IPS-NIHi7 (cell line): Measurements from ENCODE around the gene POP4.

Experiments
- DNase-seq: peaks from one replicate; pipeline ENCODE4 v3.0.0; 2012; ENCODE audit warnings: mixed read lengths; ENCODE audit errors: extremely low spot score

POP4 gene

GRCh38 chr19:29662278-29662603 is 56.2 kb downstream of the POP4 start:
- DNase-seq = no peak

DNA sequence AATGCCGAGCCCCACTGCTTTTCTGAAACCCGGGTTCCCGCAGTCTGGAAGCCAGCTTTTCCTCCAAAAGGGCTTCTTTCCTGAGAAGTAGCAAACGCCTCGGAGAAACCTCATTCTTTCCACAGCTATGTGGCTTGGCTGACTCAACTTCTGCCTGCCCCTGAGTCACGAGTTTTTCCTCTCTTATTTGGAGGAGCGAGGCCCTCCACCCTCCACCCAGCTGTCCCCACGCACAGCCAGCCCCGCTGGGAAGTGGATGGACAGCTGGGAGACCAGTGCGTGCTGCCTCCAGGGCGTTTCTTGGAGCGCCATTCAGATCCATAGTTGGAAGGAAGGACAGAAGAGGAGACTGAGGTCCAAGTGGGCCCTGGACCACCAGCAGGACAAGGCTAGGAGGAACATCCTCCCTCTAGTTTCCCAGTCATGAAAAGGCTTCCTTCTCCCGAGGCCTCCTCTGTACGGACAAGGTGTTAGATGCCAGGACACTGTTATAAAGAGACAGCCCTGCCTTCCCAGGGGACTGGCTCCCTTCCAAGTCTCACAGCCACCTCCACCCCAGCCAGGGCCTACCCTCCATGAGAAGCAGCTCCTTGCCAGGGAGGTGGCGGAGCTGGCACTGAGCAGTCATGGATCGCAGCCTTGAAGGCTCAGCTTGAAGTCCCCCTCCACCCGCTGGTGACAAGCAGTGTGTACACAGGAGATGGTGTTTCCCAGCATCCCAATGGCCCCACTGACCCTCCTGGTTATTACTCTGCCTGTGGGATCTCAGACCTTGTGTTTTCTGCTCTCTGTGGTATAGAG is 56.7 kb downstream of the POP4 start:
- no peak for DNase-seq

DNA sequence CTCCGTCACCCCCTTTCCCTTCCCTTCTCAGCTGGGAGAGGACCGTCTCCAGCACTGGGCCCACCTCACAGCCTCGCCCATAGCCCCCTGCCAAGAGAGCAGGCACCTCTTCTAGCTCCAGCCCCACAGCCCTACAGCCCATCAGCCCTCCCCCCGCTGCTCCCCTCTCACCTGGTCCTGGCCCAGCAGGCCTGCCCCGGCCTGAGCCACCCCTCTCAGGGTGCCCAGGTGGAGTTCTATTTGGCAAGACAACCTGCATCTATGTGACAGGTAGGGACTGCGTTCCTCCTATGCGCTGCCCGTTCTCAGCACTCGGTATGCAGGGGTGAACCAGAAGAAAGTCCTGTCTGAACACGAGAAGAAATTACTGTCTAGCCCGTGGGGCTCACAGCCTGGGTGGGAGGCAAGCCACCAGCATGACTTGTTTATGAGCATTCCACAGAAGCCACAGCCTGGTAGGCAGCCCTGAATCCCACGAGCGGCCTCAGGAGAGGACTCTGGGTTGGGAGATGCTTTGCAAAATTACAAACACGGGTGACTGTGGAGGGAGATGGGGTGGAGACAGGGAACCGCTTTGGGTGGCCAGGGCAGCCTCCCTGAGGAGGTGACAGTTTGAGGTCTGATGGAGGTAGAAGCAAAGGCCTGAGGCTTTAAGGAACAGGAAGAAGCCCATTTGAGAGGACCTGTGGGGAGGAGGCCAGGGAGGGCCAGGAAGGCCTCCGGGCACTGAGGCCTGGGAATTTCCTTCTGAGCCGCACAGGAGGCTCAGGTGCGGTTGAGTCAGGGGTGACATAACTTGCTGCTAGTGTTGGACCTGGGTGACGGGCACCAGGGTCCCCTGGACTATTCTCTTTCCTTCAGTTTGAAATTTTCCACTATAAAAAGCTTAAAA is 58.0 kb downstream of the POP4 start:
- DNase-seq = no peak

GRCh38 chr19:29664753-29665214 is 58.7 kb downstream of the POP4 start:
- DNase-seq = no peak

DNA sequence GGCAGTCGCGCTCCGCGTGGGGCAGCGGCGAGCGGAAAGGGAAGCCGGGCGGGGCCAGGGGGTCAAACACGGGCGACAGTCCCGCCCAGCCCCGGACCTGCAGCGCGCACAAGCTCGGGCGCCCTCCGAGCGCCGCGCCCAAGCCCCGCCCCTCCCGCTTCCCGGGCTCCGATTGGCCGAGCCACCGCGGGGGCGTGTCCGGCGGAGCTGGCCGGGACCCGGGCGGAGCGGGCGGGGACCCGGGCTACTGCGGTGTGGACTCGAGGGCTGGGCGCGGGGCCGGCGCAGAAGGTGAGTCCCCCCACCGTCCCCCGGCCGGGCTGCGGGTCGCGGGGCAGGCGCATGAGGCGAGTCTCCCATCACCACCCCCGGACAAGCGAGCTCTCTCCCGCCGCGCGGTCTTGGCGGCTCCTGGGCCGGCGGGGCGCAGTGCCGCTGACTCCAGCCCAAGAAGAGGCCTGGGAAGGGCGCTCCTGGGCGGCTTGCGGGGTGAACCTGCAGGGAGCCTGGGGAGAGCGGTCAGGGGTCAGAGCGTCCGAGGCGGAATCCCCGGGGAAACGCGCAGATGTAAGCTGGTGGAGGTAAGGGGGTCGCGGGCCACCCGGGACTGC is 59.2 kb downstream of the POP4 start, which contains the start of gene PLEKHF1:
TSS of gene PLEKHF1 (plus strand) at position 247 of the 611 bp plus-strand sequence. CDS start 8,379 bp downstream, outside the sequence.
- peak; percentile 96 for DNase-seq

GRCh38 chr19:29665826-29666577 is 59.9 kb downstream of the POP4 start:
- DNase-seq = peak; percentile 60
